ENCODE results near the gene HEATR5A.
"Not testable (repeated sequence)": the region's sequence is repeated elsewhere in the genome, so short reads cannot be mapped to it uniquely, and the experiment has no call there.

The HEATR5A gene

GRCh38 chr14:31257244-31257553 is 163.2 kb downstream of the HEATR5A start:
- no peak for TF ChIP-seq POU6F1 (CRISPR knock-in tag; IDR thresholded peaks at IDR 0.05; ENCODE audit: borderline replicate concordance, low read depth)
- TF ChIP-seq ARNTL (CRISPR knock-in tag; IDR thresholded peaks at IDR 0.05; ENCODE audit: borderline replicate concordance, low read depth) = no peak
- no peak for TF ChIP-seq TOX (CRISPR knock-in tag; IDR thresholded peaks at IDR 0.05; ENCODE audit: borderline replicate concordance)
- no peak for ATAC-seq

- ATAC-seq = no peak
- TF ChIP-seq POU6F1 (CRISPR knock-in tag; IDR thresholded peaks at IDR 0.05; ENCODE audit: borderline replicate concordance, low read depth) (no peak), ZC3H10 (CRISPR knock-in tag; IDR thresholded peaks at IDR 0.05) (no peak), ZNF70 (CRISPR knock-in tag; IDR thresholded peaks at IDR 0.05) (no peak), ARNTL (CRISPR knock-in tag; IDR thresholded peaks at IDR 0.05; ENCODE audit: borderline replicate concordance, low read depth) (no peak), ZNF8 (CRISPR knock-in tag; IDR thresholded peaks at IDR 0.05) (no peak), ZFP3 (CRISPR knock-in tag; IDR thresholded peaks at IDR 0.05) (no peak), CREB5 (CRISPR knock-in tag; IDR thresholded peaks at IDR 0.05; ENCODE audit: low read depth) (no peak), PATZ1 (CRISPR knock-in tag; IDR thresholded peaks at IDR 0.05; ENCODE audit: borderline replicate concordance) (no peak), BACH2 (CRISPR knock-in tag; IDR thresholded peaks at IDR 0.05; ENCODE audit: borderline replicate concordance) (no peak), CSDC2 (CRISPR knock-in tag; IDR thresholded peaks at IDR 0.05) (no peak)
These were observed 163.7 kb downstream of the HEATR5A start for GRCh38 chr14:31256534-31257243.

GRCh38 chr14:31255918-31256317 is 164.4 kb downstream of the HEATR5A start:
- not testable (repeated sequence) for ATAC-seq

GRCh38 chr14:31255286-31255685 is 165.1 kb downstream of the HEATR5A start:
- ATAC-seq = no peak
- TF ChIP-seq ARNTL (CRISPR knock-in tag; IDR thresholded peaks at IDR 0.05; ENCODE audit: borderline replicate concordance, low read depth) = no peak
- TF ChIP-seq ZNF70 (CRISPR knock-in tag; IDR thresholded peaks at IDR 0.05) = no peak
- no peak for TF ChIP-seq TSHZ2 (CRISPR knock-in tag; IDR thresholded peaks at IDR 0.05)
- TF ChIP-seq ZFP3 (CRISPR knock-in tag; IDR thresholded peaks at IDR 0.05) = no peak
- TF ChIP-seq ESRRG (CRISPR knock-in tag; IDR thresholded peaks at IDR 0.05) = no peak
- TF ChIP-seq TCF4 (CRISPR knock-in tag; IDR thresholded peaks at IDR 0.05; ENCODE audit: borderline replicate concordance) = no peak
- TF ChIP-seq ZNF565 (CRISPR knock-in tag; conservative IDR thresholded peaks at IDR 0.05; ENCODE audit: low read depth) = no peak
- no peak for TF ChIP-seq OSR1 (CRISPR knock-in tag; IDR thresholded peaks at IDR 0.05)
- TF ChIP-seq BACH2 (CRISPR knock-in tag; IDR thresholded peaks at IDR 0.05; ENCODE audit: borderline replicate concordance) = no peak
- no peak for TF ChIP-seq TOX (CRISPR knock-in tag; IDR thresholded peaks at IDR 0.05; ENCODE audit: borderline replicate concordance)
- no peak for TF ChIP-seq CSRNP3 (CRISPR knock-in tag; IDR thresholded peaks at IDR 0.05)
- TF ChIP-seq GLIS3 (CRISPR knock-in tag; IDR thresholded peaks at IDR 0.05) = no peak
- no peak for TF ChIP-seq SNAI2 (CRISPR knock-in tag; IDR thresholded peaks at IDR 0.05)
- TF ChIP-seq POU6F1 (CRISPR knock-in tag; IDR thresholded peaks at IDR 0.05; ENCODE audit: borderline replicate concordance, low read depth) = no peak

All from SK-N-SH treated with all-trans-retinoic acid at 6 μM for 48 hours (cell line).